A549 (cell line): ENCODE data around the gene CLDN25. TPM values are rescaled to one million over a fixed set of nuclear protein-coding genes. Genes with fewer than 3 reads are reported as not detected.
A peak's percentile ranks its signal among the peaks of the same experiment; 100 is the strongest.
"Not testable (repeated sequence)": the region's sequence is repeated elsewhere in the genome, so short reads cannot be mapped to it uniquely, and the experiment has no call there.

ENCODE experiments used
- ATAC-seq, 2 experiments: fragments of 200-7000 bp in 1 of 2; fragments of >200 bp in 1 of 2; cut with Nextera tagmentation in 1 of 2; cut with Tn5 transposase in 1 of 2; 3 replicates each; pipeline versions ENCODE4 v1.8.0 to v1.9.1; 2018 to 2020; ENCODE audit warnings: mild to moderate bottlenecking in 1 of 2, moderate library complexity in 1 of 2
- CTCF ChIA-PET: fragments of 300-600 bp; sonication (Branson Sonifier 250); formaldehyde crosslinking; extraction: SDS; loops from one replicate; lab custom pipeline; 2021; ENCODE audit warnings: antibody characterized with exemption, inconsistent platforms; lab: Yijun Ruan, JAX
- POLR2A ChIA-PET: fragments of 350-600 bp; formaldehyde crosslinking; extraction: SDS; loops from one replicate; lab custom pipeline; 2021; ENCODE audit warnings: antibody characterized with exemption, inconsistent platforms; lab: Yijun Ruan, JAX
- DNase-seq, 2 experiments: peaks; one replicate each; pipeline versions ENCODE4 v3.0.0 to v3.0.0-alpha.2; 2011 to 2016; ENCODE audit warnings: low read depth in 1 of 2, low spot score in 1 of 2
- FAIRE-seq: peaks from 2 replicates; lab custom pipeline; 2011; peaks lifted over from hg19 to GRCh38; lab: Jason Lieb, UNC
- H3K27ac ChIP-seq, 2 experiments: fragments of >200 bp; sonication (Bioruptor Twin); formaldehyde crosslinking; 3 replicates each; pipeline ENCODE4 v1.5.1; 2016 to 2017
- H3K4me1 ChIP-seq: fragments of >200 bp; sonication (Bioruptor Twin); formaldehyde crosslinking; 3 replicates; pipeline ENCODE4 v1.6.1; 2016
- H3K4me2 ChIP-seq: fragments of >200 bp; sonication (Bioruptor Twin); formaldehyde crosslinking; 3 replicates; pipeline ENCODE4 v1.6.1; 2016
- H3K4me3 ChIP-seq: fragments of >200 bp; sonication (Bioruptor Twin); formaldehyde crosslinking; 3 replicates; pipeline ENCODE4 v1.5.1; 2016
- H3K9me3 ChIP-seq: fragments of >200 bp; sonication (Bioruptor Twin); formaldehyde crosslinking; 3 replicates; pipeline ENCODE4 v1.6.1; 2016
- CBX8 ChIP-seq: fragments of 200-600 bp; sonication (generic); IDR thresholded peaks from 2 replicates; pipeline ENCODE4 v1.6.1; 2016
- CEBPB ChIP-seq, 2 experiments: fragments of >200 bp in 1 of 2; sonication (Bioruptor Twin) in 1 of 2; formaldehyde crosslinking in 1 of 2; IDR thresholded peaks; 2 replicates each; pipeline ENCODE4 v1.6.1; 2012 to 2016
- CTCF ChIP-seq: fragments of >200 bp; sonication (Bioruptor Twin); formaldehyde crosslinking; IDR thresholded peaks from 3 replicates; pipeline ENCODE4 v1.5.1; 2016
- EHF ChIP-seq: fragments of 250-450 bp; sonication (Bioruptor Pico); IDR thresholded peaks from 2 replicates; pipeline ENCODE4 v1.5.0; 2020; ENCODE audit warnings: mild to moderate bottlenecking
- EP300 ChIP-seq, 2 experiments: fragments of >200 bp; sonication (Bioruptor Twin); formaldehyde crosslinking; IDR thresholded peaks; 2 replicates in 1 of 2; 3 replicates in 1 of 2; pipeline ENCODE4 v1.6.1; 2016 to 2017
- ESRRA ChIP-seq: fragments of 150-350 bp; IDR thresholded peaks from 2 replicates; pipeline ENCODE4 v1.6.1; 2014; ENCODE audit warnings: mild to moderate bottlenecking, low read length, borderline replicate concordance
- HOXA7 ChIP-seq: fragments of 250-450 bp; sonication (Bioruptor Pico); IDR thresholded peaks from 2 replicates; pipeline ENCODE4 v1.5.0; 2020; ENCODE audit warnings: mild to moderate bottlenecking, moderate library complexity
- HOXB13 ChIP-seq: fragments of 250-450 bp; sonication (Bioruptor Pico); IDR thresholded peaks from 2 replicates; pipeline ENCODE4 v1.5.0; 2020; ENCODE audit warnings: low read depth, mild to moderate bottlenecking, moderate library complexity
- JUN ChIP-seq, 2 experiments: fragments of >200 bp; sonication (Bioruptor Twin); formaldehyde crosslinking; IDR thresholded peaks; 2 replicates in 1 of 2; 3 replicates in 1 of 2; pipeline ENCODE4 v1.6.1; 2016 to 2017
- KDM1A ChIP-seq: fragments of 200-600 bp; sonication (generic); IDR thresholded peaks from 2 replicates; pipeline ENCODE4 v1.6.1; 2016; ENCODE audit warnings: low read depth, mild to moderate bottlenecking
- KDM5A ChIP-seq: fragments of 200-600 bp; sonication (generic); IDR thresholded peaks from 2 replicates; pipeline ENCODE4 v1.6.1; 2016; ENCODE audit warnings: antibody characterized with exemption, mild to moderate bottlenecking
- NPAS2 ChIP-seq: fragments of 250-450 bp; sonication (Bioruptor Pico); IDR thresholded peaks from 2 replicates; pipeline ENCODE4 v1.8.0; 2022; ENCODE audit warnings: mild to moderate bottlenecking, moderate library complexity, borderline replicate concordance
- NR3C1 ChIP-seq: fragments of >200 bp; sonication (Bioruptor Twin); formaldehyde crosslinking; IDR thresholded peaks from 3 replicates; pipeline ENCODE4 v1.6.1; 2017
- PHF8 ChIP-seq: fragments of 200-600 bp; sonication (generic); IDR thresholded peaks from 2 replicates; pipeline ENCODE4 v1.6.1; 2016; ENCODE audit warnings: low read depth, mild to moderate bottlenecking, antibody characterized with exemption, moderate library complexity, borderline replicate concordance
- POLR2AphosphoS2 ChIP-seq: conservative IDR thresholded peaks from 2 replicates; pipeline ENCODE4 v1.6.1; 2012; ENCODE audit warnings: low read length, improper control_type of control experiment, inconsistent platforms
- RNF2 ChIP-seq: fragments of 200-600 bp; sonication (generic); IDR thresholded peaks from 2 replicates; pipeline ENCODE4 v1.6.1; 2016; ENCODE audit warnings: low read depth, mild to moderate bottlenecking, antibody characterized with exemption, moderate library complexity, borderline replicate concordance
- SMC3 ChIP-seq: fragments of >200 bp; sonication (Bioruptor Twin); formaldehyde crosslinking; IDR thresholded peaks from 3 replicates; pipeline ENCODE4 v1.6.1; 2018; ENCODE audit warnings: inconsistent platforms
- SREBF2 ChIP-seq: fragments of 450-650 bp; IDR thresholded peaks from 2 replicates; pipeline ENCODE4 v1.6.1; 2014; ENCODE audit warnings: mild to moderate bottlenecking, moderate library complexity
- TFCP2L1 ChIP-seq: fragments of 250-450 bp; sonication (Bioruptor Pico); IDR thresholded peaks from 2 replicates; pipeline ENCODE4 v1.5.0; 2021; ENCODE audit warnings: mild to moderate bottlenecking
- TP53 ChIP-seq: fragments of 250-450 bp; sonication (Bioruptor Pico); IDR thresholded peaks from 2 replicates; pipeline ENCODE4 v1.5.0; 2021; ENCODE audit warnings: mild to moderate bottlenecking, moderate library complexity
- ZC3H11A ChIP-seq: fragments of 450-650 bp; IDR thresholded peaks from 2 replicates; pipeline ENCODE4 v1.6.1; 2014; ENCODE audit warnings: antibody characterized with exemption, mild to moderate bottlenecking
- WGBS: methylation state at CpG from one replicate; pipeline ENCODE4 v1.1.6; 2017; ENCODE audit errors: missing lambda C conversion rate; 5-methylcytosine and 5-hydroxymethylcytosine counted together
- polyA plus RNA-seq, 4 experiments: library from polyadenylated mRNA; depleted of rRNA in 3 of 4; stranded (reverse); fragments of >200 nt; fragmentation: RNase III in 1 of 4; extraction: RNeasy Plus Mini Kit Qiagen cat#74134 plus additional on column Dnase treatment in 1 of 4; gene quantifications; 2 replicates in 3 of 4; 3 replicates in 1 of 4; pipeline ENCODE4 v1.2.3, GENCODE V29; 2011 to 2017
- TF ChIP-seq, protein P1 (sequence below): fragments of 450-650 bp; IDR thresholded peaks from 2 replicates; pipeline ENCODE4 v1.6.1; 2014; ENCODE audit warnings: antibody characterized with exemption

Gene CLDN25
- polyA plus RNA-seq, 2 of the 4 experiments (the other 2 are of a cell fraction), result not detected

- TF ChIP-seq SMC3 (no peak), EP300 (IDR thresholded peaks at IDR 0.05) (no peak)
Observed at GRCh38 chr11:113782134-113782533, 2.5 kb downstream of the CLDN25 start (continued).

DNA sequence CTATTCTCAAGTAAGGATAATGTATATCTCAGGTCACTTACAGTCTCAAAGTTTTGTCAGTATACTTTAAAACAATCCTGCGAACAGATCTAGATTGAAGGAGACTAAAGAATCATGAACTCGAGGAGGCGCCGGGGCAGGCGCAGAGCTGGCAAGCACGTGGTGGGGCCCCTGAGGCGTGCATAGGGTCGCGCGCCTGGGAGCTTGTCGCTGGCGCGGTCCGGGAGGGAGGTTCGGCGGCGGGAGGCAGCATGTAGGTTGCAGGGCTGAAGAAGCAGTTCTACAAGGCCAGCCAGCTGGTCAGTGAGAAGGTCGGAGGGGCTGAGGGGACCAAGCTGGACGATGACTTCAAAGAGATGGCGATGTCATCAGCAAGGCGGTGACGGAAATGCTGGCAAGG, 9.4 kb downstream of the CLDN25 start:
- FAIRE-seq, POLR2A ChIA-PET: not testable (repeated sequence)
- CTCF ChIA-PET, result interaction anchor here (1.8 kb wide), 1 partner anchor 8 kb away, joined by 5 read pairs; no protein-coding TSS in a partner anchor

DNA sequence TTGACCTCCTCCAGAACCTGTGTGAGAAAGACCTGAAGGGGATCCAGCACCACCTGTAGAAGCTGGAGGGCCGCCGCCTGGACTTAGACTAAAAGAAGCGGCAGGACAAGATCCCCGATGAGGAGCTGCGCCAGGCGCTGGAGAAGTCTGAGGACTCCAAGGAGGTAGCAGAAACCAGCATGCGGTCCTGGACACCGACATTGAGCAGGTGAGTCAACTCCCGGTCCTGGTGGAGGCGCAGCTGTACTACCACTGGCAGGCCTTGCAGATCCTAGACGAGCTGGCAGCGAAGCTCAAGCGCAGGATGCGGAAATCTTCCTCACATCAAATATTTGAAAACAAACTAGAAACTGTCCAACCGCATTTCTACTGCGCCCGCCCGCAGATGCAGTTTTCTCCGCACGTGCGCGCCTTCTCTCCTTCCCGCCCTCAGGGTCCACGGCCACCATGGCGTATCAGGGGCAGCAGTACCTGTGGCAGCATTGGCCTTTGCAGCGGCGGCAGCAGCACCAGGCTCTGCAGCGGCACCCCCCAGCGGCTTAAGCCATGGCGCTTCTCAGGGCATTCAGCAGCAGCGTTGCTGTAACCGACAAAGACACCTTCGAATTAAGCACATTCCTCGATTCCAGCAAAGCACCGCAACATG, 10.2 kb downstream of the CLDN25 start:
- CTCF ChIA-PET, result no interaction called here
- WGBS, result 82% methylated on average over 24 of the region's 35 CpGs
- DNase-seq, result no peak
- H3K4me3 ChIP-seq, result no peak overlapping the region
- no peaks in the 10 kb centered on the region for H3K4me1 ChIP-seq
- ATAC-seq, result no peak
- no peak for TF ChIP-seq TP53 (CRISPR knock-in tag)
- no peak for TF ChIP-seq ZC3H11A
- TF ChIP-seq EP300 (IDR thresholded peaks at IDR 0.05), result no peak
- no peak for TF ChIP-seq HOXA7
- no peak for TF ChIP-seq CEBPB (IDR thresholded peaks at IDR 0.05)
- TF ChIP-seq KDM1A, result no peak
- no peak for TF ChIP-seq EHF (CRISPR knock-in tag)
- POLR2A ChIA-PET, result no interaction called here
- H3K9me3 ChIP-seq, result no peaks in the 10 kb centered on the region
- no peak for FAIRE-seq
- H3K27ac ChIP-seq, result no peak overlapping the region
- no peak overlapping the region for H3K4me2 ChIP-seq

More for the DNA sequence above, 9.4 kb downstream of the CLDN25 start:
- not testable (repeated sequence) for H3K4me3 ChIP-seq, ATAC-seq, H3K9me3 ChIP-seq, H3K4me1 ChIP-seq, DNase-seq, H3K4me2 ChIP-seq, H3K27ac ChIP-seq
- WGBS, result 75% methylated on average over 18 of the region's 22 CpGs

DNA sequence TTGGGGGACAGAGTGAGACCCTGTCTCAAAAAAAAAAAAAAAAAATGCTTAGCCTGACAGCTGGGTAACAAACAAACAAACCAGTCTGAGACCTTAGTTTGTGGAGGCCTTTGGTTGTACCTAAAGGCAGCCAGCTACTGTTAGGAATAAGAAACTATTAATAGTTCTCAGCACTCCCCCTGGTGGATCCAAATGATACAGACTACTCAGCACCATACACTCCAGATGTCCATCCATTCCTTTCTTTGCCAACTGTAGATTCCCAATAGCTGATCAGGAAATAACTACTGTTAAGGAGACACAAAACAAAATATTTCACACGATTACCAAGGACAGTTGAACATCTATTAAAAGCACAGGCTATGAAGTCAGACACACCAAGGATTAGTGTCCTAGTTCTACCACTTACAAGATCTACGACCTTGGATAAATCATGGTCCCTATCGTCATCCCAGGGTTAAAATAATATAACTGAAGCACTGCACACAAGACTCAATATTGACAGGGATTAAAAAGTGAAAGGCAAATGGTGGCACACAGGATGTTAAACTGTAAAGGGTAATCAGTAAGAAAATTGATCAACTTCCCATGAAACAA, 17.2 kb downstream of the CLDN25 start:
- no peak overlapping the region for H3K4me2 ChIP-seq
- FAIRE-seq (no peak), ATAC-seq (peak; percentile 81 to 90; a peak in 5 of 6 replicates)
- 62% methylated on average over 3 of the region's 3 CpGs for WGBS
- TF ChIP-seq SREBF2 (no peak), CTCF (peak; percentile 20; the same call in 1 of the 3 replicates)
- TF ChIP-seq, all 56 proteins: peak for 1
- ChIA-PET CTCF (interaction anchor here (1.0 to 1.6 kb wide), 11 partner anchors 9 to 494 kb away, joined by 3 to 5 read pairs (median 3); partner anchors contain the start of genes CLDN25, TTC12 and ZW10), POLR2A (no interaction called here)
- DNase-seq, result peak; percentile 28 to 31
- Histone ChIP-seq H3K4me3 (no peak overlapping the region), H3K4me1 (no peaks in the 10 kb centered on the region), H3K27ac (no peak overlapping the region), H3K9me3 (no peaks in the 10 kb centered on the region)

DNA sequence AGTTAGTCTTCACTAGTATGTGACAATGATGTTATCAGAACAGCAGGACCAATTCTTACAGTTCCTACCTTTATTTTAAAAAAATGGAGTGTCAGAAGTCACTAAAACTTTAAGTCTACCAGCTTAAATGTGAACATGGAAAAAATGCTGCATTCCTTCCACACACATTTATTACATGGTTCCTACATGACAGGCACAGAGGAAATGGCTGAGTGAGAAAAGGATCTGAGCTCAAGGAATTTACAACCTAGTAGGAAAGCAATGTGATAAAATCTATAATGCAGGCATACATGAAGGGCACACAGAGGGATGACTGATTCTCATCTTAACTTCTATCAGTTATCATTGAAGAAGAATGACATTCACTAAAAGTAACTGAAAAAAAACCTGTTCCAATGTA, 23.0 kb downstream of the CLDN25 start:
- Histone ChIP-seq H3K4me3 (no peak overlapping the region), H3K9me3 (no peaks in the 10 kb centered on the region), H3K4me2 (no peak overlapping the region), H3K4me1 (no peaks in the 10 kb centered on the region), H3K27ac (no peak overlapping the region)
- TF ChIP-seq EP300 (IDR thresholded peaks at IDR 0.05), result no peak
- FAIRE-seq, result no peak
- ATAC-seq, result no peak
- POLR2A ChIA-PET, result no interaction called here
- CTCF ChIA-PET, result interaction anchor here (1.8 kb wide), 1 partner anchor 458 kb away, joined by 8 read pairs; no protein-coding TSS in a partner anchor
- no peak for DNase-seq

DNA sequence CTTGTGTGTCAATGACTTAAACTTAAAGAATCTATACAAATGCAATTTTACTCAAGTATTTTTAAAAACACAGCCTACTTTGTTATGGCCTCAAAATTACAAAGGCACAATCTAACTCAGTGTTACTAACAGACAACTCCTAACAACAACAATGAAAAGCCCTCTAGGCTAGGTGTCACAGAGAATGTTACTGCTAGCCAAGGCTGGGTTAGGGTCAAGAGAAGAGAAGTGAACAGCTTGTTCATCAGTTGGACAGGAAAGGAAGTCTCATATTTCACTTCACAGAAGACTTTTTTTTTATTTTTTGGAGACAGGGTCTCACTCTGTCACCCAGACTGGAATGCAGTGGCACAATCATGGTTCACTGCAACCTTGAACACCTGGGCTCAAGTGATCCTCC, 26.0 kb downstream of the CLDN25 start:
- FAIRE-seq (no peak), DNase-seq (no peak), ATAC-seq (no peak)
- Histone ChIP-seq H3K4me2 (no peak overlapping the region), H3K4me1 (no peaks in the 10 kb centered on the region), H3K4me3 (no peak overlapping the region), H3K9me3 (no peaks in the 10 kb centered on the region), H3K27ac (no peak overlapping the region)
- ChIA-PET CTCF (interaction anchor here (0.8 to 3.0 kb wide), 4 partner anchors 15 to 457 kb away, joined by 3 to 27 read pairs (median 4); partner anchors contain the start of gene ZW10), POLR2A (no interaction called here)
- TF ChIP-seq KDM5A (no peak), CBX8 (no peak), NPAS2 (CRISPR knock-in tag) (no peak), SREBF2 (no peak), ESRRA (no peak), NR3C1 (no peak), RNF2 (no peak), POLR2AphosphoS2 (no peak), PHF8 (no peak), HOXB13 (CRISPR knock-in tag) (no peak), JUN (IDR thresholded peaks at IDR 0.05) (no peak), CEBPB (IDR thresholded peaks at IDR 0.05) (no peak), TFCP2L1 (CRISPR knock-in tag) (no peak)
- TF ChIP-seq, protein P1, sequence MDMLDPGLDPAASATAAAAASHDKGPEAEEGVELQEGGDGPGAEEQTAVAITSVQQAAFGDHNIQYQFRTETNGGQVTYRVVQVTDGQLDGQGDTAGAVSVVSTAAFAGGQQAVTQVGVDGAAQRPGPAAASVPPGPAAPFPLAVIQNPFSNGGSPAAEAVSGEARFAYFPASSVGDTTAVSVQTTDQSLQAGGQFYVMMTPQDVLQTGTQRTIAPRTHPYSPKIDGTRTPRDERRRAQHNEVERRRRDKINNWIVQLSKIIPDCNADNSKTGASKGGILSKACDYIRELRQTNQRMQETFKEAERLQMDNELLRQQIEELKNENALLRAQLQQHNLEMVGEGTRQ, result no peak
